Dedifferentiated amniotic fluid mesenchymal stem cell (primary cell): Measurements from ENCODE around the gene HAPLN3.

ENCODE experiments used
- DNase-seq: peaks from one replicate; pipeline ENCODE4 v3.0.0-alpha.2; 2016; ENCODE audit errors: extremely low spot score

The HAPLN3 gene

DNA sequence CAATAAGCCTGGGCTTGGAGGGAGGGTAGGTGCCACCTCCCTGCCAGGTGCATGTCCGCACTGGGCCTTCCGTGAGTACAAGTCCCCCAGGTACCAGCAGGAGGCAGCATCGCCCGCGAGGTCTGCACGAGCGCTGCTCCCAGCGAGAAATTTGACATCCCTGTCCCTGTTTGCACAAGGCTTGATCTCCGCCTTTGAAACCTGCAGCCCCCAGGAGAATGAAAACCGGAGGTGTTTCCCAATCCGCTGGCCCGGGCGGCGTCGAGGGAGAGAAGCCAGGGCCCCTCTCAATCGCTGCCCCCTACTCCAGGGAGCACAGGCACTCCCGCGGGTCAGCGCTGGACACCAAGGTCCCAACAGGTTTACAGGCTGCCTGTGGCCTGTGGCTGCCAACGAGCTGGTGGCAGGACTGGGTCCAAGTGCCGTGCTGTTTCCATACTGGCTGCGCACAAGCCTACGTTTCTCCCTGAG is 961 bp downstream of the HAPLN3 start:
- no peak for DNase-seq

DNA sequence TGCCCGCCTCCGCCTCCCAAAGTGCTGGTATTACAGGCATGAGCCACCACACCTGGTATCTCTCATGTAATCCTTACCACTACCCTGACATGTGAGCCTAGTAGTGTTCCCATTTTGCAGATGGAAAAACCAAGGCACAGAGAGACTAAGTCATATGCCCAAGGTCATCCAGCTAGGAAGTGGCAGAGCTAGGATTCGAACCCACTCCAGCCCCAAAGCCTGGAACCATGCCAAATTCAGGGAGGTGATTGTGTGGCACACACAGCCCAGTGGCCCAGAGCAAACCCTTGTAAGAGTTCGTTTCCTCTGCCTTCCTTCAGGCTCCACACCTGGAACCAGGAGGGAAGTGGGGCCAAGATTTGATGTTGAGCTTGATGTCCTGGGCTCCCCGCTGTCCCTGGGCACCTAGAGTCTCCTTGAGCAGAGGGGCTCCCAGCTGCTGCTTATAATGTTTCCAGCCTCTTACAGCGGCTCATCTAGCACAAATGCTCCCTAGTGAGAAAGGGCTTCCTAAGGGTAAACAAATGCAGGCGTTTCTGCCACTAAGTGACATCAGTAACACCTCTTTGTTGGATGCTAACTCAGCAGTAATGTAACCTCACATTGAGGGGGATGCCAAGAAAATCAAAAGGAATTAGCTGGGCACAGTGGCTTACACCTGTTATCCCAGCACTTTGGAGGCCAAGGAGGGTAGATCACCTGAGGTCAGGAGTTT is 3.6 kb downstream of the HAPLN3 start:
- DNase-seq, result no peak

DNA sequence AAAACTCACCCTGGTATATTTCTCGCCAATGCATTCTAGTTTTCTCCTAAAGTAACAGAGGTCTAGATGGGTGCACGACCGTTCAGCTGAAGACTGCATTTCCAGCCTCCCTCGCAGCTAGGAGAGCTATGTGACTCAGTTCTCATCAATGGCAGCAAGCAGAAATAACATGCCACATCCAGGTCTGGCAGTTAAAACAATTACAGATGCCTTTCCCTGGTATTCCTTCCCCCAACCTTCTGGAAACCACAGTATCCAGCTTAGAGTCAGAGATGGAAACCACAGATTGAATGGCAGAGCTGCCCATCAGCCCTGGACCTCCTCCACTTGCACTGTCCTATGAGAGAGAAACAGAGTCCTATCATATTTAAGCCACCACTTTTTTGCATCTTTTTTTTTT is 4.8 kb downstream of the HAPLN3 start:
- no peak for DNase-seq

- DNase-seq, result no peak
These were observed 6.6 kb downstream of the HAPLN3 start for GRCh38 chr15:88888719-88889118.

DNA sequence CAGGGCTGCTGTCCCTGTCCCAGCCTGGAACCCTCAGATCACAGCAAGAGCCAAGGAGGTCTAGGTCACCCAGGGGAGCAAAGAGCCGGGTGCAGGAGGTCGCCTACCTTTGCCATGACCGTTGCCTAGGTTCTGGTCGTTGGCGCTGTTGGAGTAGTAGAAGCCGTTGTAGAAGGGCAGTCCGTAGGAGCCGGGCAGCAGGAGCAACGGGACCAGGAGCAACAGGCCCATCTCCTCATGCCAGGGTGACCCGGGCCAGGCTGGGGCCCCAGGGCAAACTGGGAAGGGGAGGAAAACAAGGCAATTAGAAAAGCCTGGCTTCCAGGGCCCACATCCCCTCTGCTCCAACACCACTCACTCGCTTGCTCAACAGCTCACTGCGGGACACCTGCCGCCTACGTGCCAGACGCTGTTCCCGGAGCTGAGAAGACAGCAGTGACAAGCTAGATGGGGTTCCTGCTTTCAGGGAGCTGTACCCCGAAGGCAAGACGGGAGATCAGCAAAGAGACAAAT is 8.2 kb downstream of the HAPLN3 start:
- no peak for DNase-seq

DNA sequence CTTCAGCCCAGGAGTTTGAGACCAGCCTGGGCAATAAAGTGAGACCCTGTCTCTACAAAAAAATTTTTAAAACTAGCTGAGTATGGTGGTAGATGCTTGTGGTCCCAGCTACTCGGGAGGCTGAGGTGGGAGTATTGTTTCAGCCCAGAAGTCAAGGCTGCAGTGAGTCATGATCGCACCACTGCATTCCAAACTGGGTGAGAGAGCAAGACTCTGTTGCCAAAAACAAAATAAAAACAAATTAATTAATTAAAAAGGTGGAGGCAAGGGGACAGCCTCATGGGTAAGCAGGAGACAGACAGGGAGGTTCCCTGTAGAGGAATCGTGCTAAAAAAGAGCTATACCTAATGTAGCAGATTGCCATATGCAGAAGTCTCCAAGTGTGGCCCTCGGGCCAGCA is 12.6 kb downstream of the HAPLN3 start:
- DNase-seq, result no peak

DNA sequence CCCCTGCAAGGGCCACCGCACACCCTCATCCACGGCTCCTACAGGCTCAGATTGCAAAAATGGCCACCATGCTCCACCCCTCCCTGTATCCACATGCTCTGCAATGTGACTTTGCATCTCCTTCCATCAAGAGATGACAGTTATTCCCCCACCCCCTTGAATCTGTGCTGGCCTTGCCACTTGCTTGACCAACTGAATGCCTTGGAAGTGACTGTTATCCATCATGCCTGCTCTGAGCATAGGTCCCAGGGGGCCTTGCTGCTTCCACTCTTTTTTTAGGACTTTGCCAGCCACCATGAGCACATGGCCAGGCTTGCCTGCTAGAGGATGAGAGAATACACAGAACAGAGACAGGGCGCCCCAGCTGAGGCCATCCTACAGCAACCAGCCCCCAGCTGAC is 13.6 kb downstream of the HAPLN3 start:
- no peak for DNase-seq

GRCh38 chr15:88880944-88881740 is 14.2 kb downstream of the HAPLN3 start:
- no peak for DNase-seq

- DNase-seq, result no peak
These were observed 16.6 kb downstream of the HAPLN3 start for GRCh38 chr15:88878720-88879184.

DNA sequence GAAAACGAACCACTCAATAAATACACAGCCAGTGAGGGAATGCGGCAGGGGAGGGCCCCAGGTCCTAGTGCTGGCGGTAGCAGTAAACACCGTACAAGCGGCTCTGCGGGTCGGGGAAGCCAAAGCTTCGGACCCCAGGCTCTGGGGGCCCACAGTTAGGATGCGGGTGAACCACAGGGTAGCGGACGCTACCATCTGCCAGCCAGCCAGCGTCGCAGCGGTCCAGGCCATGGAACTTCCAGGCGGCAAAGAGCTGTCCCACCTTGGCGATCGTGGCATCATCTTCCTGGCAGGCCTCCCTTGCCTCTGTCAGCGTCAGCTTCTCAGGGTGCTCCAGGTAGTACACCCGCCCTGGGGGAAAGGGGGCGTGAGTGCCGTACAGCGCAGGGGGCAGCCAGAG is 17.4 kb downstream of the HAPLN3 start:
- no peak for DNase-seq

DNA sequence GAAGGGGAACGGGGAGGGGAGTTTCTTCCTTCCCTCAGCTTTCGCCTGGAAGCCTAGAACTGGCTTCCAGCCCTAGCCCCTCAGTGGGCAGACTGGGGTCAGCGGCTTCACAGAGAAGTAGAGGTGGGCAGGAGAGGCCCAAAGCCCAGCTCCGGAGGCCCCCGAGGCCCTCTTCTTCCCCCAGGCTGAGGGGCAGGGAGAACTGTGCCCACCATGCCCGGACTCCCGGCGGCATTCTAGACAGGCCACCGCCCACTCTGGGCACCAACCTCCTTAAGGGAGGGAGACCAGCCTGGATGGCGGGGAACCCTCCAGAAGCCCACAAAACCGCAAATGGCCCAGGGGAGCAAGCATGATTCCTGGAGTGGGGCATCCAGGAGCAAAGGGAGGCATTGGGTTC is 17.9 kb downstream of the HAPLN3 start:
- no peak for DNase-seq

GRCh38 chr15:88876573-88876972 is 18.8 kb downstream of the HAPLN3 start:
- no peak for DNase-seq

- DNase-seq, result no peak
These were observed 20.7 kb downstream of the HAPLN3 start for GRCh38 chr15:88874684-88875083.

- no peak for DNase-seq
These were observed 21.1 kb downstream of the HAPLN3 start for GRCh38 chr15:88874275-88874674.

DNA sequence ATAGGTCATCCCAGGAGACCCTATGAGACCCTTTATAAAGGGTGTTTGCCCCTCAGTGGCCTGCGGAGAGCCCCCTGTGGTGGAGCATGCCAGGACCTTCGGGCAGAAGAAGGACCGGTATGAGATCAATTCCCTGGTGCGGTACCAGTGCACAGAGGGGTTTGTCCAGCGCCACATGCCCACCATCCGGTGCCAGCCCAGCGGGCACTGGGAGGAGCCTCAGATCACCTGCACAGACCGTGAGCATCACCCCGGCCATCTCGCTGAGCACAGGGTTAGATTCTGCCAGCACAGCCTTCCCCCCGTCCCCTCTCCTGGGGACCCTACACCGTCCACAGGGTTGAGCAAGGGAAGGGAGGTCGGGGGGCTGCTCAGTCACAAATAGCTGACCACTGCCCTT is 21.6 kb downstream of the HAPLN3 start:
- DNase-seq, result no peak

- no peak for DNase-seq
These were observed 22.6 kb downstream of the HAPLN3 start for GRCh38 chr15:88872706-88873105.

DNA sequence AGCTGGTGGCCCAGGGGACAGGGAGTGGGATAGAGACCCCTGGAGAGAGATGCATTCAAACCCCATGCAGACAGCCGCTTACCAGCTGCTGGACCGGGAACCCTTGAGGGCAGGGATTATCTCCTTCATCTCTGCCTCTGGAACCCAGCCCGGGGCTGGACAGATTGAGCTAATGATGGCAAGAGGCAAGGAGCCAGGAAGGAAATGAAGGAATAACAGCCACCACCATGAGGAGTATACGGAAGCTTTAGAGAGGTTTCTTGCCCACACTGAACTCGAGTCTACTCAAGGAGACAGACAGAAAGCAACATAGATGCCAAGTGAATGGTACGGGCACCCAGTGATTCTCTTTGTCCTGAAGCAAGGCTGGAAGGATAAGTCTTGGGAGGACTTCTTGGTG is 23.2 kb downstream of the HAPLN3 start:
- DNase-seq, result no peak

DNA sequence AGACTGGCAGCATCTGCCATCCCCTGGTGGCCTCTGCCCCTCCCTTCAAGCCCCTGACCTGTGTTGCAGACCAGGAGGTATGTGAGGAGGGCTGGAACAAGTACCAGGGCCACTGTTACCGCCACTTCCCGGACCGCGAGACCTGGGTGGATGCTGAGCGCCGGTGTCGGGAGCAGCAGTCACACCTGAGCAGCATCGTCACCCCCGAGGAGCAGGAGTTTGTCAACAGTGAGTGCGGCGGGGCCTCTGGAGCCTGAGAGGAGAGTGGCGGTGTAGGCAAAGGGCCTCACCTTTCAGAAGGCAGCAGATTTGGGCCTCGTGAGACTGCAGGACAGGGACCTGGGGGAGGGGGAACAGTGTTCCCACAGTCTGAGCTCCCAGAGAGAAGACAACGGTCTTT is 24.0 kb downstream of the HAPLN3 start:
- DNase-seq, result no peak

DNA sequence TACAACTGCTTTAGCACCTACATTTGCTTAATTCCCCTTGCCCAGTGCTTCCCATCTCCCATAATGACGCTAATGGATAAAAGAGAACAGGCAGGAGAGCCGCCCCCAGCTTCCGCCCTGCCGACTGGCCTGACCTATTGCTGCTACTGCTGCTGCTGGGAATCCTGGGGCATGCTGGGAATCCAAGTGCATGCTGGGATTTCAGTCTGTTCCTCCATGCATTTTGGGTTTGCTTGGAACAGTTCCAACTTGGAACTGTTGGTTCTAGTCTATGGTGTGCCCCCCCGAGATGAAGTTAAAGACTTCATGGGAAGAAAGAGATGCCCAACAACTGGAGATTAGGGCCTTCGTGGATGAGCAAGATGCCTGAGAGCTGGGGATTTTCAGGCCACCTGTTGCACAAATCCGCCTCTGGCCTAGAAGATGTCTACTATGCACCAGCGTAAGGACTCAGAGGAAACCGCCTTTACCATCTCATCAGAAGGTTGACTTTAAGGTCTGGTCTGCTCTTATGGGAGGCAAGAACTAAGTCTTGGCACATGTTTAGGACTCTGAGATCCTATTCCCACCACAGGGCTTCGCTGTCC is 29.0 kb downstream of the HAPLN3 start:
- no peak for DNase-seq

DNA sequence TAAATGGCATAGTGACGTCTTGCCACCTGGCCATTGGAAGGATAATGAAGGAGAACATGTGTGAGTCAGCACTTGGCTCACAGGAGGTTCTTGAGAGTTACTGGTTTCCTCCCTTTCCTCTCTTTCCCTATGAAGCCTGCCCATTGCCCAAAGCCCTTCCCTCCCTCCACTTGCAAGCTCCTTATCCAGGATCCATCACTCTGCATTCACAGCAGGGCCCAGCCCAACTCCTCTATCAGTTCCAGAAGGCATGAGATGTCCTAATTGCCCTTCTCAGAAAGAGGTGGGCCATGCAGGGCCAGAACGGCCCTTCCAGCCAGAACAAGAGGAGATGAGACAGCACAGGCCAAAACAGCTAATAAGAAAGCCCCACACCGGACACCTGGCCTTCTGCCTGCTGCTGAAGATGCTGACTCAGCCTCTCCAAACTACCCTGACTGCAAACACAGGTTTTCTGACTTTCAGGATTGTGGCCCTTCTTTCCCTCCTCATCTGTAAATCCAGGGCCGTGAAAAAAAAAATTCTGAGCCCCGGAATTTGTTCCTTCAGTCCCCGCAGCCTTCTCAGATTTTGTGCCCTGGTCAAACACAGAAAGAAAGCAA is 29.7 kb downstream of the HAPLN3 start:
- no peak for DNase-seq

- no peak for DNase-seq
These were observed 30.4 kb downstream of the HAPLN3 start for GRCh38 chr15:88864861-88865497.

GRCh38 chr15:88863412-88863811 is 31.9 kb downstream of the HAPLN3 start:
- no peak for DNase-seq
